GM19467 (cell line): ENCODE results near the gene DZIP1.
"Not testable (repeated sequence)": the region's sequence is repeated elsewhere in the genome, so short reads cannot be mapped to it uniquely, and the experiment has no call there.

Experiments used
- ATAC-seq: cut with Tn5 transposase; IDR thresholded peaks from one replicate; pipeline ENCODE4 v1.9.1; 2021; ENCODE audit warnings: mild to moderate bottlenecking, moderate library complexity; ENCODE audit not compliant: unreplicated experiment

DZIP1 gene

DNA sequence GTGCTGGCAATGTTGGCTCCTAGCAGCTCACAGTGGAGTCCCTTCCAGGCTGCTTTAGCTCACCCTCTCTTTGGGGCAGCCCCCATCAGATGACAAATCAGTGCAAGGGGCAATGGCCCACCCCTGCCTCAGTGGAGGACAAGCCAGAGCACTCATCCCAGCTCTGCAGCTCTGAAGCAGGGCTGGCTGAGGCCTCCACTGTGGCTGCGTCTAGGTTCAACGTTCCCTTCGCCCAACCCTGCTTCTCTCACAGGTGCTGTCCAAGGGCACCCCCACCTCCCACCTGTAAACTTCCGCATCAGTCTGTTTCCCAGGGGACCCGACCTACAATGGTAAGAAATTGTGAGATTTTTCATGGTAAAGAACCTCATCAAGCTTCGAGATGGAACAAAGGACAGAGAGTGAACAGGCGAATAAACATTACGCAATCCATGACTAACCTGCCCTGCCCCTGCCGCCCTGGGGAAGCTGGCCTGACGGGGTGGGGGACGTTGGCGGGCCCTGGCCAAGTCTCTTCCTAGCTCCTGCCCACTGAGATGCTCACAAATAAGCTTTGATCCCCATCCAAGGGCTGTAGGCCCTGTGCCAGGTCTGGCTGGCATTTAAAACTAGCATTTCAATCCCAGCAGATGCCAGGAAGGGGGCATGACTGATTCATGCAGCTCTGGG lies 40.5 kb downstream of the DZIP1 start:
- no peak for ATAC-seq

DNA sequence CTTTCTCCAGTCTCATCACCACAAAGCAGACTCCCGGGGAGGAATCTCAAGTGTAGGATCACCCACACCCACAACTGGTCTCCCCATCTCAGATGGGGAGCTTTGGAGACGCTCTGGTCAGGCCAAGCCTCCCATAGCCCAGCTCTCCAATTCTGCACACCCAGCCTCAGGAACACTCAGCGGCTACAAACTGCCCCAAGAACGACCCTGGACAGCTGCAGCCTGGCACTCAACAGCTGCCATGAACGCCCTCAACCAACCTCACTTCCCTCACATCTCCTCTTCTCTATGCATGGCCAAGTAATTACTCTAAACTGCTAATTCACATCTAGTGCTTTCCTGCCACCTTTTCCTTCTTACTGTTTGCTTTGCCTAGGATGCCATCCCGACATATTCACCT lies 42.6 kb downstream of the DZIP1 start:
- no peak for ATAC-seq

DNA sequence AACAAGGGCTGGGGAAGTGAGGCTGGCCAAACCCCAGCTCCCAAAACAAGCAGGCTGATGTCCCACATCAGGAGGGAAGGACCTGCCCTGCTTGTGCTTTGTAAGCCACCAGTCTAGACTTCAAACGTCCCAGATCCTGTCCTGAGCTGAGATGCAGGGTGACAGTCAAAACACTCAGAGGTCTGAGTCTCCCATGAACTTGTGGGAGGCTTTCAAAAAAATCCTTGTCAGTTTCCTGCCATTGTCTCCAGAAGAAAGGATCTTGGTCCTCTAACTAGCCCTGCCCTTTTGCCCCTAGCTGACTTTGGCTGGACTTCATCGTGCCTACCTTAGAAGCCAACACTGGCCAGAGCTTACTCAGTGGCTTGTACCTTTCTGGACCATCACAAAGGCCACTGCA lies 43.3 kb downstream of the DZIP1 start:
- ATAC-seq = no peak

DNA sequence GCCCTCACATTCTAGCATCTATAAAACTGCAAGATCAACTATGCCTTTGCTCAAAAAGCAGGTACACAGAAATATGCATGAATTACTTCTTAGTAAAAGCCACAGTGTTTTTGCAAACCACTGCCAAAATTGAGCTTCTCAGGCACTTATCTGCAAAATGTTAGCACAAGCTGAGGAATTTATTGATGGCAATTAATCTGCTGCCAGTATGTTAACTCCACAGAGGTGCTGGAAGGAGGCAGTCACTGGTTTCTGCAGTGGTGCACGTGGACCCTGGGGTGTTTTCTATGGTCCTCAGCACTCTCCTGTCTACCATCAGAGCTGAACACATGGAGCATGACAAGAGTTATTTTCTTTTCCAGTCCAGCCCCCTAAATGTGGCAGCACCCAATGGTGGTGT lies 47.8 kb downstream of the DZIP1 start:
- ATAC-seq = no peak

DNA sequence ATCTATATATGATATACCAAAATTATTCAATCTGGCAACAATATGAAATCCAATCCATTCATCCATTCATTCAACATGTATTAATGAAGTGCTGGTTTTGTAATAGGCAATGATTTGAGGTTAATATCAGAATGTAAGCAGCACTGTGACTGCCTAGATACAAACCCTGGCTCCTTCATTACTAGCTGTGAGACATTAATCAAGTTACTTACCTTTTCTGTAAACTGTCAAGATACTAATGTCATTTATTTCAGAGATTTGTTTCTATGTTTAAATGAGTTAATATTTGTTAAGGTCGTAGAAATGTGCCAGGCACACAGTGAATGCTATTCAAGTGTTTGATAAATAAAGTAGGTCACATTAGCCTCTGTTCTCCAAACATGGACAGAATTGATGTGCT lies 51.0 kb downstream of the DZIP1 start:
- no peak for ATAC-seq

DNA sequence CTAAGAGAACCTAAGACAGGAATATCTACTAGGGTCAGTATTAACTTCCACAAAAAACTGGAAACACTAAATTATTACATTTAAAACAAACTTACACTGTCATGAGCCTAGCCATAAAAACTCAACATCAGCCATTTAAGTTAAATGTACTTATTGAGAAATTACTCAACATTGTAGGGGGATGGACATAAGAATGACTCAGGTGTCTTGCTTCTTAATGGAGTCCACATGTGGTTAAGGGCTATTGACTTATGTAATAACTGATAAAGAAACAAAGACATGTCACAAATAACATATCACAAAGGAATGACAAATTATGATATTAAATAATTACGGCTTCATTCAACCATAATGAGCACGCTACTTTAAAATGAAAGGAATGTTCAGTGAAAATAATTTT lies 55.8 kb downstream of the DZIP1 start:
- ATAC-seq = no peak

DNA sequence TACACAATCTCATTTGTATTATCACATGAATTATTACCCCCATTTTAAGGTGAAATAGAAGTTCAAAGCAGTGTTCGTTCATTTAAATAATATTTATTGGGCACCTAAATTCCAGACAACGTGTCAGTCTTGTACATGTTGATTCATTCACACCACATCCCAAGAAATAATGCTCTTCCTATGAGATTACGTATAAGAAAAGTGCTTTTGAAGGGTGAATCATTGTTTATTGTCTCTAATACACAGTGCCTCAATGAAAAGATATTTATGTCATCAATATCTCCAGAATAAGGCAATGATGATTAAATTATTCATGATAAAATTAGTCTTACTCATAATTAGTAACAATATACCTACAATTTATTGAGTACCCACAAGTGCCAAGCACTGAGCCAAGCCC lies 56.4 kb downstream of the DZIP1 start:
- ATAC-seq = no peak

DNA sequence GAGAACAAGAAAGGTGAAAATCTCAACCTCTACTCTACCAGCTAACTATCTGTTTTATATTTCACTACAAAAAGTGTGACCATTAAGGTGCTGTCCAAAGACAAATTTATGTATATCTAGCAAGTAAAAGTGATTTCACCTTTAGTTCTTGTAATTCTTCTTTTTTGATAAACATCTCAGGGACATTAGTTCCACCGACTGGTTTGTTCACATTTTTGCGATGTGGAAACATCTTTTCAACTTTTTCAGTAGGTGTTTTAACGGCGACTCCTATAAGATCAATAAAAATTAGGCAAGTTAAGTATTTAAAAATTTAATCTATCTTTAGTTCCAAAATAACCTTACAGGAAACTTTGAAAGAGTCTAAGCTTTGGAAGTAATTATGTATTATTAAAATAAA lies 58.6 kb downstream of the DZIP1 start:
- ATAC-seq = no peak

DNA sequence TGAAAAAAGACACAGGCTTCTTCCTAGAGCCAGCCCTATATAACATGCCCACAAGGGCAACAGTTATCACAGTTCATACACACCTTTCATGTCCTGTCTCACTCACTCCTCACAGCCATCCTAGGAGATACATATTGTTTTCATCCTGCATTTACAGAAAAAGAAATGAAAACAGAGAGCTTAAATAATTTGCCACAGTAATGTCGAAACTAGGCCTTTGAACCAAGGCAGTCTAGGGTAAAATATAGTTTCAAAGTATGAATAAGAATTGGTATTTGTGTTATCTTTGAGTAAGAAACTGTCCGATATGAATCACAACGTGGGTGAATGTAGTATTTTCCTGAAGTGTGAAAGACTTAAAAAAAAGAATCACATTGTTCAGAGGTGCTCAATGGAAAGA lies 65.2 kb downstream of the DZIP1 start:
- ATAC-seq = peak; percentile 82

DNA sequence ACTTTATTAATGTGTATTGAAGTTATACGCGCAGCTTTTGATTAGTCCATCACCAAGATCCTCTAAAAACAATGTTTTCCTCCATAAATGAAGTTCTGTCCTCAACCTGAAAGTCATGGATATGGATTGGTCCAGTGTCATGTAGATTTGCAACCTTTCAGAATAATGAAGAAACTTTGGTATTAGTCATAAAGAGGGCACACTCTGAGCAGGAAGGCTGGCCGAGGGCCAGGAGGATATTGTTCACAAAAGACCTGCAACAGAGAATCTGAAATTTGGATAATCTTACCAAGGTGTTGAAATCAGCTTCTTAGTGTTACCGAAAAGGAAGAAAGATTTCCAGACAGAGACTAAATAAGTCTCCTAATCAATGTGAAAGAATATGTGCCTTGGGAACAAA lies 71.3 kb downstream of the DZIP1 start:
- ATAC-seq = no peak

DNA sequence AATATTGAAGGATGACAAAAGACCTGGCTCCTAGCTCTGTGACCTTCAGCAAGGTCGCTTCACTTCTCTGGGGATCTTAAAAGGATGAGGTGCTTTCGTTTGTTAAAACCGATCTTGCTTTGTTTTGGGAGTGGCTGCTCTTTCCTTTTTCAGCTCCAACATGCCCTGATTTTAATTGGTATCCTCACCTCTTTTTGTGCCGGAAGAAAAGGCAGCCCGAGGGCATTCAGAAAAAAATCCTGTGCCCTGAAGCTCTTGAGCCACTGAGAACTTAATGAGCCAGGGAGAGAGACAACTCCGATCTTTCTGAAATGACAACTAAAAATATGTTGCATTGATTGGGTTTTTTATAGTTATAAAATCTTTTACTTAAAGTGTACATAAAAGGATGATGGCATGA lies 72.6 kb downstream of the DZIP1 start:
- no peak for ATAC-seq

DNA sequence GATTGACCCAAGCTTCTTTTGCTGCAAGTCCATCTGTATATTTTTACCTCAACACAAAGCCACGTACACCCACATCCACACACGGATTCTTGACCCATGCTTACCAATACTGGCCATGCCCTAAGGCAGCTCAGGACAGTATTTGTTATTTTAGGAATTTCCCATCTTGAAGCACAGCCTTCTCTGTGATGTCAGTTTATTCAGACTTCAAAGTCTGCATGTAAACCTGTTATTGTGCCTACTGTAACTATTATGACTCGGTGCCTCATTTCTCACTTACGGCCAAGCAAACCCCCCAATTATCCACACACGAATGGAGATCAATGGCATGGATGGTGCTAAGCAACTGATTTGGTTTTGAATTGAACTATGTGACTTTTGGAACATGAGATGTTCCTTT lies 74.5 kb downstream of the DZIP1 start:
- ATAC-seq = no peak

DNA sequence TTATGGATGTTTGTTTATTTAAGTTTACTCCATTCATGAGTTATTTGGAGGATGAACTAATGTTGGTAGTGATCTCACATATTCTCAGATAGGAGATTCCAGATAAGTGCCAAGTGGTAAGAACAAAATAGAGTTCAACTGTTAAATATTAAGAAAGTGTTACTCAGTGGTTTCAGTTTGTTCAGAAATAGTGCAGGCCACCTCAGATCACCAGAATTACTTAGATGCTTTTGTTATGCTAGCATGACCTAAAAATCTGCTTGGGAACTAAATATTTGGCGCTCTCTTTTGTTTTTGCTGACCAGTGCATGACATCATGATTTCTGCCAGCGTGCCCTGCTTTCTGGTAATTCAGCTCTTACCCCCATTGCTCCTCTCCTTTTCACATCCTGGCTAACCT lies 76.4 kb downstream of the DZIP1 start:
- no peak for ATAC-seq

DNA sequence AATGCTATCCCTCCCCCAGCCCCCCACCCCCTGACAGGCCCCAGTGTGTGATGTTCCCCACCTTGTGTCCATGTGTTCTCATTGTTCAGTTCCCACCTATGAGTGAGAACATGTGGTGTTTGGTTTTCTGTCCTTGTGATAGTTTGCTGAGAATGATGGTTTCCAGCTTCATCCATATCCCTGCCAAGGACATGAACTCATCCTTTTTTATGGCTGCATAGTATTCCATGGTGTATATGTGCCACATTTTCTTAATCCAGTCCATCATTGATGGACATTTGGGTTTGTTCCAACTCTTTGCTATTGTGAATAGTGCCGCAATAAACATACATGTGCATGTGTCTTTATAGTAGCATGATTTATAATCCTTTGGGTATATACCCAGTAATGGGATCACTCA lies 78.7 kb downstream of the DZIP1 start:
- not testable (repeated sequence) for ATAC-seq

DNA sequence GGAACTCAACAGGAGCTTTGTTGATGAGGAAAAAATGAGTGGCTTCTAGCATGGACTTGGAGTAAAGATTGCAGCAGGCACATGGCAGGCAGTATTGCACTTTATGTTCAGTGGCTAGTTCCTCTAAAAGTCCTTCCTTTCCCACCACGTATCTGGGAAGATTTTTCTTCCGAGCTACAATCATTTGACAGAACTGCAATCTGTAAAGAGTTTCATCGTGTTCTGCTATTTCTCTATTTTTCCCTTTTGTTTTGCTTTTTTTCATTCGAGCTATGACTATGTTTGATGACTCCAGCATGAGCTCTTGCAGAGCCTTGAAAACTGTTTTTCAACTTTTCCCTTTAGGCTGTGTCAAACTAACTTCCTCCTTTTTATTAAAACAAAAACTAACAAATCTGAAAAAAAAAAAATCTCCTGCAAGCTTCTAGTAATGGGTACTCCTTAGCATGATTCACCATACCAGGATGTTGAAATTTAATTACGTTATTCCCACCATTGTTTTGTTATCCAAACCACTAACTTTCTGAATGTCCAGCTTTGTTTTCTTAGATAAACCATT lies 79.7 kb downstream of the DZIP1 start:
- ATAC-seq = no peak

DNA sequence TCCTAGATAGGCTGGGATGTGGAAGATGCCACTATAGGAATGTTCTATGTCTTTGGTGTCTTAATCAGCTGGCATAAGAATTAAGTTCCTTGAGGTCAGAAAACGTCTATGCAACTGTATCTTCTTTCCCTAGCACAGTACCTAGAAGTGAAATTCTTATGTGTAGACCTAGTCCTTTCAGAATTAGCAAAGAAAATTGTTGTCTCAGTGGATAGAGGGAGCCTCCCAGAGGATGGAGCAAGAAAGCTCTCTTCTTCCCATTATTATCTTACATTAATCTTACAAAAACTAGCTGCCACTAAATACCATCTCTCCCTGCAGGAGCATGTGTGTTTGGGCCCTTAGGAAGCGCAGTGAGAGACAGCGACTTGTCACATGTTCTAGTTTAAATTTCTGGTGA lies 80.4 kb downstream of the DZIP1 start:
- no peak for ATAC-seq

DNA sequence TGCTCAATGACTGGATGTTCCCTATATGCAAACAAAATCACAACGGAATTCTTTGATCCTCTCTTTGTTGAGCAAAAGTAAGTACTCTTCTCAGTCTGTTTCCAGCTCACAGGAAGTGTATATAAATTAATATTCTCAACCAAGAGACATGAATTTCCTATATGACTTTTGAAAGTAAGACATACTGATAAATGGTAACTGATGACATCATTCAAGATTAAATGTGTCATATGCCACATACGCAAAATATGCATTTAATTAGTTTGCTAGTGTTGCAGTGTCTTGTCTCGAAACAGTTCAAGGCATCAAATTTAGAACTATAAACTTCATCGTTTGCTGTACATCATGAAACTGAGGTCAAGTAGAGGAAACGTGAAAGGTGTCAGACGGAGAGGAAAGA lies 84.1 kb downstream of the DZIP1 start:
- no peak for ATAC-seq

DNA sequence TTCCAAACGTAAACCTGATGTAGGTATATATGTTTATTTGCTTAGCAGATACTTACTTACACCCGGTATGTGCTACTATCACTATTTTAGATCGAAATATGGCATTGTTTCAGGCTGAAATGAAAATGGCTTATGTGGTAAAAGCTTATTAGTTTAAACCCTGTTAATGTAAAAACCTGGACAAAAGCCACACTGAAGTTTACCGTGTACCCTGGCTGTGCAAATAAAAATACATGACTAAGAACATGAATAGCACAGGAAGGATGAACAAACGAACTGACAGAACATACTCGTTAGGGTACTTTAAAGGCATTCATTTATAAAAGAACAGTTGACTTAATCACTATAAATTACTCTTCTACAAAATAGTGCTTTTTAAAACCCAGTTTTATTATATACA lies 85.4 kb downstream of the DZIP1 start:
- ATAC-seq = no peak

DNA sequence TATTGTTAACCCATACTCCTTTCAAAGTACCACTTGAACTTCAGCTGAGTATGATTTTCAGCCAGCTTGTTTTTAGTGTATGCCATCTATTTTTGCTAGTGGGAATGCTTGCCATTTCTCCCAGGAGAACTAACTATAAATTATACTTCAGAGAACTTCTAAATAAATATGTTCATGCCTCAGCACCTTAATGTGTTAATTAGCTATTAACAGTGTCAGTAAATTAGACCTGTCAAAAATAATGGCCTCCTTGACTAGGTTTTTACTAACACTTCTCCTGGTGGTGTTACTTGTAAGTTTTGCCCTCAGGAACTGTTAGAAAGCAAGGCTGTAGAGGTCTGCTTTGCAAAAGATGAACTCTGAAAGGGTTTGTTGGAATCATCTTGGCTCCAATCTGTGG lies 87.5 kb downstream of the DZIP1 start:
- no peak for ATAC-seq

DNA sequence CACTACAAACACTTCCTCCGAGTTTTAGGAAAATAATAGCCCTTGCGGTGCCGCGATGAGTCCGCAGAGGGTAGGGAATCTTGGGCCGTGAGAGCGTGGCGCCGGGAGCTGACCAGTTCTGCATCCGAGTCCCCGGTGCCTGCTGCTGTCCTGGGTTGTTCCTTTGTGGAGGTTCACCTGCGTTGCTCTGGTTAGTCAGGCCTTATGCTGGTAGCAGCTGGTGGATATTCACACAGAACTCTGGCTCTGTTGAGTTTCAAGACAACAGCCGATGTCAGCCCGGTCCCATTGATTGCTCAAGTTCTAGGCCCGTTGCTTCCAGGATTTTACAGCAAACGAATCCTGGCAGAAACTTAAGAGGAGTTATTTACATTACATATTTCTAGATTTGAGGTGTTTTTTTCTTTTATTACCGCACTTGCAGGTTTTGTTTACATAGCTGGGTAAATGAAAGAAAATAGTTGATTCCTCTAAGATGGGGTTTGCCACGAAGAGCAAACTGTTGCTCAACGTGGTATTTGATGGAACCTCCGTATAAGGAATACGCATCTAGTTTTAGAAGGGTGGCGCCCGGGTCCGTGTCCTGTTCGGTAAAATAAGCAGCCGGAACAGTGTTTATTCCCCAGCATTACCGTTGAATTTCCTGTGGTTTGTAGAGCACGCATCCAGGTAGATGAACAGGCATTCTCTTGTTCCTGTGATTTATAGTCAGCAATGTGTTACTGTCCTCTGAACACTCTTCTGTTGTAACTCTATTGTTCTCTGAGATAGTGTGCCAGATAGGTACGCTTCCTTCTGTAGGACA lies 90.7 kb downstream of the DZIP1 start:
- no peak for ATAC-seq

DNA sequence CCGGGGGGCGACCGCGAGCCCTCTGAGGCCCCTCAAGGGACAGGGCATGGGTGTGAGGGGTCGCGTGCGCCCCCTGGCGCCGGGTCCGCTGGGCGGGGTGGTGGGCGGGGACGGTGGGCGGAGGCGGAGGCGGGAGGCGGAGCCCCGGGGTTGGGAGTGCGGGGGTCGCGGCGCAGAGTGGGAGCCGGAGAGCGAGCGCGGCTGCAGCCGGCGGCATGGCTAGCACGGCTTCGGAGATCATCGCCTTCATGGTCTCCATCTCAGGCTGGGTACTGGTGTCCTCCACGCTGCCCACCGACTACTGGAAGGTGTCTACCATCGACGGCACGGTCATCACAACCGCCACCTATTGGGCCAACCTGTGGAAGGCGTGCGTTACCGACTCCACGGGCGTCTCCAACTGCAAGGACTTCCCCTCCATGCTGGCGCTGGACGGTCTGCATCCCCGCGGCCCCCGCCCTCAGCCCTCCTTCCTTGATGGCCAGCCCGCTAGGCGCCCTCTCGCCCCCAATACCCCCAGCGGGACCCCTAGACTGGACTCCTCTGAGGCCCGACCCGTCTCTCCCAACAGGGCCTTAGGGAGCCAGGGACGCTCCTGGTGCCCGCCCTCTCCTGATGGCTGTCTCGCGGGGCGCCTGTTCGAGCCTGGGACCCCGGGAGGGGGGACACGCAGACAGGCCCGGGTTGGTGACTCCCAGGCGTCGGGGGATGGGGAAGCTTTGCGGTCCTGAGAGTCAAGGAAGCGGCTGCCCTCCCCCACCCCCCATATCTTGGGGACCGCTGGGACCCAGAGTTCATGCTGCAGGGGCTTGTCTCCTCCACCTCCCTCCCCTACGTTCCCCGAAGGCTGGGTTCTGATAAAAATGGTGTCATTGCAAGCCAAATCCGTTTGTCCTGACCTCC lies 91.7 kb downstream of the DZIP1 start, which contains the start of gene CLDN10:
Gene CLDN10, plus strand, starts transcription at position 182 of the 903 bp plus-strand sequence. Its CDS starts 34 bp downstream, at position 216.
- ATAC-seq = no peak
